ENCODE data around the gene RASSF5. TPM values are rescaled to one million over a fixed set of nuclear protein-coding genes. Genes with fewer than 3 reads are reported as not detected.

RASSF5 gene
- total and polyA plus RNA-seq, 2 donors (not counting 1 experiment from before 2014, with no cell fraction given): 69.7 to 146 TPM

- Histone ChIP-seq H3K36me3 (replicated peaks in 1 of 2; ENCODE audit: control extremely low read depth in 1 of 2, control insufficient read depth in 1 of 2, extremely low read depth in 1 of 2, insufficient read depth in 2 of 2, low read length in 1 of 2) (no peaks in the 10 kb centered on the region), H3K27ac (ENCODE audit: low read length in 2 of 2) (no peak overlapping the region), H3K79me2 (ENCODE audit: control insufficient read depth, insufficient read depth, low read length) (no peaks in the 10 kb centered on the region), H3K4me3 (ENCODE audit: control extremely low read depth in 1 of 5, extremely low read depth in 1 of 5, insufficient read depth in 1 of 5, low read depth in 2 of 5, low read length in 4 of 5) (no peak overlapping the region), H3K4me1 (ENCODE audit: control insufficient read depth in 2 of 2, insufficient read depth in 2 of 2, low read length in 2 of 2) (no peaks in the 10 kb centered on the region), H2AFZ (ENCODE audit: insufficient read depth, low read depth, low read length, poor library complexity, severe bottlenecking) (no peak overlapping the region), H4K20me1 (ENCODE audit: control insufficient read depth, insufficient read depth, low read length, poor library complexity, severe bottlenecking) (no peaks in the 10 kb centered on the region), H3K4me2 (replicated peaks; ENCODE audit: low read depth, low read length, poor library complexity, severe bottlenecking) (no peak overlapping the region), H3K9me3 (ENCODE audit: control extremely low read depth in 1 of 3, control insufficient read depth in 2 of 3, insufficient read depth in 1 of 3, low read length in 2 of 3) (no peaks in the 10 kb centered on the region), H3K27me3 (replicated peaks in 1 of 4; ENCODE audit: control extremely low read depth in 1 of 4, control insufficient read depth in 3 of 4, insufficient read depth in 4 of 4, low read length in 3 of 4) (no peaks in the 10 kb centered on the region), H3K9ac (ENCODE audit: low read length) (no peak overlapping the region)
- DNase-seq: no peak
- CTCF ChIA-PET: interaction anchor here (1.0 kb wide), 1 partner anchor 19 kb away, joined by 4 read pairs; no protein-coding TSS in a partner anchor
- TF ChIP-seq CTCF (IDR thresholded peaks at IDR 0.05): no peak
- no peak for TF ChIP-seq EZH2 (IDR thresholded peaks at IDR 0.05; ENCODE audit: borderline replicate concordance, insufficient read depth, low read depth, low read length, poor library complexity, severe bottlenecking)
- Mint-ChIP-seq H3K4me1 (no peaks in the 10 kb centered on the region), H3K27ac (no peak overlapping the region), H3K4me3 (no peak overlapping the region), H3K27me3 (no peaks in the 10 kb centered on the region), H3K9me3 (ENCODE audit: insufficient read depth) (no peaks in the 10 kb centered on the region)
- intact Hi-C loops (cut with micrococcal nuclease): no loop called here
- ATAC-seq (ENCODE audit: low read depth): no peak
- POLR2A ChIA-PET: no interaction called here
- WGBS (ENCODE audit: insufficient coverage): 56% methylated on average over 4 of the region's 6 CpGs
Measured at GRCh38 chr1:206526064-206526911, 19.0 kb downstream of the RASSF5 start.

DNA sequence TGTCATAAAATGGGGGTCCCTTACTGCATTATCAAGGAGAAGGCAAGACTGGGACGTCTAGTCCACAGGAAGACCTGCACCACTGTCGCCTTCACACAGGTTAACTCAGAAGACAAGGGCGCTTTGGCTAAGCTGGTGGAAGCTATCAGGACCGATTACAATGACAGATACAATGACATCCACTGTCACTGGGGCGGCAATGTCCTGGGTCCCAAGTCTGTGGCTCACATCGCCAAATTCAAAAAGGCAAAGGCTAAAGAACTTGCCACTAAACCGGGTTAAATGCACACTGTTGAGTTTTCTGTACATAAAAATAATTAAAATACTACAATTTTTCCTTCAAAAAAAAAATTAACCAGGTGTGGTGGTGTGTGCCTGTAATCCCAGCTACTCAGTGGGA lies 22.1 kb downstream of the RASSF5 start:
- CTCF ChIA-PET: interaction anchor here (1.3 kb wide), 1 partner anchor 50 kb away, joined by 3 read pairs; no protein-coding TSS in a partner anchor
- Histone ChIP-seq H3K79me2 (ENCODE audit: control insufficient read depth, insufficient read depth, low read length) (no peaks in the 10 kb centered on the region), H3K9ac (ENCODE audit: low read length) (no peak overlapping the region), H3K9me3 (ENCODE audit: control extremely low read depth in 1 of 3, control insufficient read depth in 2 of 3, insufficient read depth in 1 of 3, low read length in 2 of 3) (no peaks in the 10 kb centered on the region), H3K4me3 (ENCODE audit: control extremely low read depth in 1 of 5, extremely low read depth in 1 of 5, insufficient read depth in 1 of 5, low read depth in 2 of 5, low read length in 4 of 5) (no peak overlapping the region), H3K27ac (ENCODE audit: low read length in 2 of 2) (no peak overlapping the region), H3K4me2 (replicated peaks; ENCODE audit: low read depth, low read length, poor library complexity, severe bottlenecking) (no peak overlapping the region), H3K4me1 (ENCODE audit: control insufficient read depth in 2 of 2, insufficient read depth in 2 of 2, low read length in 2 of 2) (no peaks in the 10 kb centered on the region), H3K27me3 (replicated peaks in 1 of 4; ENCODE audit: control extremely low read depth in 1 of 4, control insufficient read depth in 3 of 4, insufficient read depth in 4 of 4, low read length in 3 of 4) (no peaks in the 10 kb centered on the region), H4K20me1 (ENCODE audit: control insufficient read depth, insufficient read depth, low read length, poor library complexity, severe bottlenecking) (no peaks in the 10 kb centered on the region), H3K36me3 (replicated peaks in 1 of 2; ENCODE audit: control extremely low read depth in 1 of 2, control insufficient read depth in 1 of 2, extremely low read depth in 1 of 2, insufficient read depth in 2 of 2, low read length in 1 of 2) (no peaks in the 10 kb centered on the region), H2AFZ (ENCODE audit: insufficient read depth, low read depth, low read length, poor library complexity, severe bottlenecking) (no peak overlapping the region)
- TF ChIP-seq CTCF (IDR thresholded peaks at IDR 0.05) (no peak), EZH2 (IDR thresholded peaks at IDR 0.05; ENCODE audit: borderline replicate concordance, insufficient read depth, low read depth, low read length, poor library complexity, severe bottlenecking) (no peak)
- no peak overlapping the region for H3K4me3 Mint-ChIP-seq
- POLR2A ChIA-PET: no interaction called here
- intact Hi-C loops (cut with micrococcal nuclease): no loop called here
- H3K4me1 Mint-ChIP-seq: no peaks in the 10 kb centered on the region
- no peaks in the 10 kb centered on the region for H3K9me3 Mint-ChIP-seq (ENCODE audit: insufficient read depth)
- 97% methylated on average over 4 of the region's 7 CpGs for WGBS (ENCODE audit: insufficient coverage)
- H3K27ac Mint-ChIP-seq: no peak overlapping the region
- H3K27me3 Mint-ChIP-seq: no peaks in the 10 kb centered on the region
- DNase-seq: no peak
- no peak for ATAC-seq (ENCODE audit: low read depth)

All from B cell (primary cell).